HUES64 (cell line): ENCODE data around the gene JUND.

Source experiments
- H3K27ac ChIP-seq: 2 replicates; pipeline ENCODE4 v1.7.0; 2013; ENCODE audit warnings: low read depth, low read length, inconsistent platforms
- H3K27me3 ChIP-seq: 2 replicates; pipeline ENCODE4 v1.6.1; 2013; ENCODE audit warnings: mild to moderate bottlenecking, low read length; ENCODE audit not compliant: insufficient read depth
- H3K36me3 ChIP-seq: 2 replicates; pipeline ENCODE4 v1.6.1; 2013; ENCODE audit warnings: mild to moderate bottlenecking, low read length; ENCODE audit not compliant: insufficient read depth
- H3K4me1 ChIP-seq: 2 replicates; pipeline ENCODE4 v1.6.1; 2013; ENCODE audit warnings: mild to moderate bottlenecking, low read length, moderate library complexity; ENCODE audit not compliant: insufficient read depth
- H3K4me3 ChIP-seq: 2 replicates; pipeline ENCODE4 v1.5.1; 2013; ENCODE audit warnings: mild to moderate bottlenecking, low read length, moderate library complexity
- H3K9ac ChIP-seq: 2 replicates; pipeline ENCODE4 v1.6.1; 2013; ENCODE audit warnings: mild to moderate bottlenecking, low read depth, low read length
- H3K9me3 ChIP-seq: 2 replicates; pipeline ENCODE4 v1.6.1; 2013; ENCODE audit warnings: low read depth, low read length; ENCODE audit not compliant: insufficient read depth
- WGBS: fragments of 150-250, 120-280 bp; methylation state at CpG from one replicate; pipeline ENCODE4 v1.1.7; 2013; ENCODE audit warnings: missing lambda C conversion rate; 5-methylcytosine and 5-hydroxymethylcytosine counted together

JUND gene

GRCh38 chr19:18251587-18252369 lies 29.6 kb downstream of the JUND start:
- H3K9me3 ChIP-seq = no peaks in the 10 kb centered on the region
- no peak overlapping the region for H3K9ac ChIP-seq
- no peak overlapping the region for H3K27ac ChIP-seq
- peaks cover 3% of the 10 kb centered on the region; the same call in 1 of the 2 replicates for H3K4me1 ChIP-seq
- no peaks in the 10 kb centered on the region for H3K27me3 ChIP-seq
- no peak overlapping the region for H3K4me3 ChIP-seq
- H3K36me3 ChIP-seq = no peaks in the 10 kb centered on the region
- WGBS = 32% methylated on average over 17 of the region's 23 CpGs

- H3K4me3 ChIP-seq = no peak overlapping the region
- 87% methylated on average over 5 of the region's 5 CpGs for WGBS
- H3K9me3 ChIP-seq = no peaks in the 10 kb centered on the region
- H3K9ac ChIP-seq = no peak overlapping the region
- H3K27ac ChIP-seq = no peak overlapping the region
- no peaks in the 10 kb centered on the region for H3K27me3 ChIP-seq
- no peaks in the 10 kb centered on the region for H3K36me3 ChIP-seq
- H3K4me1 ChIP-seq = peaks cover 3% of the 10 kb centered on the region; the same call in 1 of the 2 replicates
Observed at GRCh38 chr19:18249834-18250233, 31.6 kb downstream of the JUND start.

- whole genome bisulfite sequencing = 70% methylated on average over 7 of the region's 7 CpGs
- H3K27ac ChIP-seq = no peak overlapping the region
- H3K9me3 ChIP-seq = no peaks in the 10 kb centered on the region
- H3K9ac ChIP-seq = no peak overlapping the region
- no peaks in the 10 kb centered on the region for H3K36me3 ChIP-seq
- H3K4me3 ChIP-seq = no peak overlapping the region
- H3K4me1 ChIP-seq = 0 out of 2 replicates have a peak, but pooled peaks cover 3% of the 10 kb centered on the region
- no peaks in the 10 kb centered on the region for H3K27me3 ChIP-seq
Observed at GRCh38 chr19:18245297-18245696, 36.1 kb downstream of the JUND start.

GRCh38 chr19:18239303-18239702 lies 42.1 kb downstream of the JUND start:
- H3K4me1 ChIP-seq = no peaks in the 10 kb centered on the region
- WGBS = 32% methylated on average over 12 of the region's 12 CpGs
- no peak overlapping the region for H3K4me3 ChIP-seq
- no peaks in the 10 kb centered on the region for H3K36me3 ChIP-seq
- H3K9me3 ChIP-seq = no peaks in the 10 kb centered on the region
- no peaks in the 10 kb centered on the region for H3K27me3 ChIP-seq
- H3K9ac ChIP-seq = no peak overlapping the region
- no peak overlapping the region for H3K27ac ChIP-seq

- Histone ChIP-seq H3K4me3 (no peak overlapping the region), H3K27me3 (no peaks in the 10 kb centered on the region), H3K36me3 (no peaks in the 10 kb centered on the region), H3K9me3 (no peaks in the 10 kb centered on the region), H3K27ac (no peak overlapping the region), H3K9ac (no peak overlapping the region), H3K4me1 (peaks cover 17% of the 10 kb centered on the region)
- WGBS = 45% methylated on average over 6 of the region's 6 CpGs
Observed at GRCh38 chr19:18234194-18234593, 47.2 kb downstream of the JUND start.

GRCh38 chr19:18233224-18233825 lies 48.1 kb downstream of the JUND start:
- Histone ChIP-seq H3K4me3 (peak overlapping the region; percentile 60), H3K27ac (peak overlapping the region; percentile 87; the same call in 1 of the 2 replicates), H3K36me3 (no peaks in the 10 kb centered on the region), H3K9ac (no peak overlapping the region), H3K9me3 (no peaks in the 10 kb centered on the region), H3K4me1 (peaks cover 17% of the 10 kb centered on the region), H3K27me3 (no peaks in the 10 kb centered on the region)
- 21% methylated on average over 36 of the region's 37 CpGs for WGBS

- 3% methylated on average over 46 of the region's 46 CpGs for WGBS
- no peaks in the 10 kb centered on the region for H3K27me3 ChIP-seq
- peak overlapping the region; percentile 87; the same call in 1 of the 2 replicates for H3K27ac ChIP-seq
- peaks cover 17% of the 10 kb centered on the region for H3K4me1 ChIP-seq
- H3K9me3 ChIP-seq = no peaks in the 10 kb centered on the region
- no peaks in the 10 kb centered on the region for H3K36me3 ChIP-seq
- H3K9ac ChIP-seq = peak overlapping the region; percentile 53; the same call in 1 of the 2 replicates
- peak overlapping the region; percentile 60 for H3K4me3 ChIP-seq
Observed at GRCh38 chr19:18232540-18233223, 48.7 kb downstream of the JUND start.

- peaks cover 7% of the 10 kb centered on the region for H3K27me3 ChIP-seq
- H3K27ac ChIP-seq = peak overlapping the region; percentile 66; the same call in 1 of the 2 replicates
- H3K9me3 ChIP-seq = no peaks in the 10 kb centered on the region
- peak overlapping the region; percentile 58; the same call in 1 of the 2 replicates for H3K4me3 ChIP-seq
- no peaks in the 10 kb centered on the region for H3K36me3 ChIP-seq
- H3K4me1 ChIP-seq = peaks cover 17% of the 10 kb centered on the region
- WGBS = 45% methylated on average over 2 of the region's 4 CpGs
- no peak overlapping the region for H3K9ac ChIP-seq
Observed at GRCh38 chr19:18231775-18232174, 49.6 kb downstream of the JUND start.

GRCh38 chr19:18230941-18231734 lies 50.3 kb downstream of the JUND start:
- peak overlapping the region; percentile 66; the same call in 1 of the 2 replicates for H3K27ac ChIP-seq
- H3K27me3 ChIP-seq = peaks cover 13% of the 10 kb centered on the region
- H3K4me3 ChIP-seq = peak overlapping the region; percentile 15; the same call in 1 of the 2 replicates
- H3K4me1 ChIP-seq = peaks cover 17% of the 10 kb centered on the region
- WGBS = 69% methylated on average over 18 of the region's 18 CpGs
- H3K9ac ChIP-seq = no peak overlapping the region
- no peaks in the 10 kb centered on the region for H3K9me3 ChIP-seq
- no peaks in the 10 kb centered on the region for H3K36me3 ChIP-seq

GRCh38 chr19:18229915-18230314 lies 51.5 kb downstream of the JUND start:
- no peak overlapping the region for H3K9ac ChIP-seq
- no peak overlapping the region for H3K27ac ChIP-seq
- H3K27me3 ChIP-seq = peaks cover 25% of the 10 kb centered on the region
- no peaks in the 10 kb centered on the region for H3K9me3 ChIP-seq
- H3K4me1 ChIP-seq = peaks cover 17% of the 10 kb centered on the region
- 81% methylated on average over 4 of the region's 4 CpGs for WGBS
- no peaks in the 10 kb centered on the region for H3K36me3 ChIP-seq
- H3K4me3 ChIP-seq = no peak overlapping the region
